ENCODE results near the gene SDC1.

SDC1 gene

GRCh38 chr2:20213651-20214565 is 11.0 kb downstream of the SDC1 start:
- no peak for DNase-seq

- DNase-seq = no peak
Observed at GRCh38 chr2:20212871-20213503, 11.9 kb downstream of the SDC1 start.

DNA sequence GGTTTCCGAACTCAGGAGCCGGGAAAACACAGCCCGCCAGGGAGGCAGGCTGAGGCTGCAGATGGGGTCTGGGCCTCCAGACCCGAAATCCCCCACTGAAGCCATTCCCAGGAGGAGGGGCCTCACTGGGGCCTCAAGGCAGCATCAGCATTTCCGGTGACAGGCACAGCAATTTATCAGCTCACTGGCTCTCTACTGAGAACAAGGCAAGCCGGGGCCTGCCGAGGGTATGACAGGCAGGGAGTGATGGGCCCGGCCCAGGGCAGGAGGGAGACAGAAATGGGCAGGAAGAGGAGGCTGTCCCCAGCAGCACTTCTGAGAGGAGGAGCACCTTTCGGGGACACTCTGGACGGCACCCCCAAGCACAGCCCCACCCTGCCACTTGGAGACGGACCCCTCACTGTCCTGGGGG is 12.5 kb downstream of the SDC1 start:
- DNase-seq = no peak

DNA sequence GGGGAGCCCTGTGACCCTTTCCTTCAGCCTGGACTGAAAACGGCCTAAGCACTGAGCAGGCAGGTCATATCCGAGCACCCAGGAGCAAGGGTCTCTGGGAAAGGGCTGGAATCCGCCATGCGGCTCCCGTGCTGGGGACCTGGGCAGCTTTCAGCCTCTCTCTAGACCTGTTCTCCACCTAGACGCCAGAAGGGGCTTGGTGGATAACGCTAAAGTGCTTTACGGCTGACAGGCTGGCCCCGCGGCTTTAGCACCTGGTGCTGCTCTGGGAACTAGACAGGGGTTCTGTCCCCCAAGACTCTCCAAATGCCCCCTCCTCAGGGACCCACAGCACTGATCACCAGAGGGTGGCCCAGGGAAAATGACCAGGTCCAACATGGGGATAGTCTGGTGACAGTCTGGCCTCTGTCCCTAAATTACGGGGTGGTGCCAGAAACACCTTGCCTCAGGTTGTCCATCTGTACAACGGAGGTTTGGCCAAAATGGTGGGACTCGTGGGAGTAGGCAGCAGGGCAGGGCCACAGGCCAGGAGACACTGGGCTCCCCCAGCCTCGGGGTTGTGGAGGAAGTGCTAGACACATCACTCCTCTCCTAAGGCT is 13.0 kb downstream of the SDC1 start:
- DNase-seq = no peak

DNA sequence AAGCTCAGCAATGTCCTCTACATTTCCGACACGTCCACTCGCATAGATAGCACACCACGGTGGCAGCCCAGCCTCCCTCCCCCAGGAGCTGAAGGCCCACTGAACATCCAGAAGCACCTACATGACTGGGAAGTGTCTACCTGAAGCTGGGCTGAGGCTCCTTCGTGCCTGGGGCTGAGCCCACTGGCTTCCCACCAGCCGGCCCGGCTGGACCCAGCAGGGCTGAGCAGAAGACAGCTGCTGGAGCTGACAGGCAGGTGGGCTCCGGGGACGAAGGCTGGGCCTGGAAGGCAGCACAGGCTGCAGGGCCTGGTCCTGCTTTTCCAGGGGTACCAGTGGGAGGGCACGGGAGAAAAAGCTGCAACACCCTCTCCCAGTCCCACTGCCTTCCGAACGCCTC is 13.5 kb downstream of the SDC1 start:
- no peak for DNase-seq

DNA sequence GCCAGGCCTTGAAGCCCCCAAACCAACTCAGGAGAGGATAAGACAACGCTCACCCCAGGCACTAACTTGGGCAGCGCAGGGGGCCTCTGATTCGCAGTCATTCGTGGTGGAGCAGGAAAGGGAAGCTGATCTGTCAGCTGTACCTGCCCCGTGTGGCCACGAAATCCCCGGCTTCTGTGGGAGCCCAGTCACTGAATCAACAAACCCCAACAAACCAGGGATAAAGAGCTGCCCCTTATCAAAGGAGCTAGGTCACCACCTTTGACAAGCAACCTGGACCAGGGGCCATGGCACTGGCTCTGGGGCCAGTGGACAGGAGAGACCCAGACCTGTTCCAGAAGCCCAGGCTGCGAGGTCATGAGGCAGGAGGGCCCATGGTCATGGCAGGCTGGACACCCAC is 14.5 kb downstream of the SDC1 start:
- no peak for DNase-seq

- no peak for DNase-seq
Observed at GRCh38 chr2:20209373-20210109, 15.4 kb downstream of the SDC1 start.

GRCh38 chr2:20208476-20208859 is 16.5 kb downstream of the SDC1 start:
- no peak for DNase-seq

GRCh38 chr2:20207051-20207450 is 17.9 kb downstream of the SDC1 start:
- DNase-seq = no peak

- no peak for DNase-seq
Observed at GRCh38 chr2:20205915-20206524, 18.9 kb downstream of the SDC1 start.

DNA sequence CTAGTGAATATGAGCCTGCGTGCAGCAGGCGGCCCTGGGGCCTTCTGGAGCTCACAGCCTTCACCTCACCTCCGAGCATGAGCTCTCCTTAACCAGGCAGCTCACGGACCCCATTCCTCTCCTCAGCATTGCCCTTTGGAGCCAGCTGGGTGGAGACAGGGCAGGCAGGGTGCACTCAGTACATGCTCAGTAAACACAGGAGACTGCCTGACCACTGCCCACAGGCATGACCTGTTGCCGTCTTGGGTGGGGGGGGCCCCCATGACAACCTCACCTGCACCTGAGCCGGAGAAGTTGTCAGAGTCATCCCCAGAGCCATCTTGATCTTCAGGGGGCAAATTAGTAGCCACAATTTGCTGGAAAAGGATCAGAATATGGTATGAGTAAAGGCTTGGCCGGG is 19.9 kb downstream of the SDC1 start:
- no peak for DNase-seq

DNA sequence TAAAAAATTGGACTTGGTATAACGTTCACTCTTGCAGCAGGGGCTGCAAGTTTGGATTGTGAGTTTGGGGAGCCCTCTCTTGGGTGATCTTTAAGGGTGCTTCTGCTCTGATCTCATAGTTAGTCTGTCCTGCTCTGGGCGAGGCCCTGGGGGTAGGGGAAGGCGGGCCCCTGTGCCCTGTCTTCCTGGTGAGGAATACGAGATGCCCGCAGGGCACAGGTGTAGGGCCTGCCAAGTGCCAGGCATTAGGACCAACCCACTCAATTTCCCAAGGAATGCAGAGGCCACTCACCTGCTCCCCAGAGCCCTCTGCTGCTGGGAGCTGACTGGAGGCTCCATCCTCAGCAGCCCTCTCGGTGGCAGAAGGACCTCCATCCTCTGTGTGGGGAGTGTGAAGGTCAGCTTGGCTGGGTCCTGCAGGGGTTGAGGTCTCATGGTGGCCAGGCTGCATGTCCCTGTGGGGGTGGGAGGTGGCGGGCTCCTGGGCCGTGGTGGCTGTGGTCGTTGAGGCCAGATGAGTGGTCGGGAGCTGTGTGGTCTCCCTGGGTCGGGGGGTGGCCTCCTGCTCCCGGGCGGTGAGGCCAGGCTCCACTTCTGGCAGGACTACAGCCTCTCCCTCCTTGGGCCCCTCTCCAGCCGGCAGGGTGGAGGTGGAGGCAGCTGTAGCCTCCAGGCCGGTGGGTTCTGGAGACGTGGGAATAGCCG is 21.3 kb downstream of the SDC1 start:
- no peak for DNase-seq

DNA sequence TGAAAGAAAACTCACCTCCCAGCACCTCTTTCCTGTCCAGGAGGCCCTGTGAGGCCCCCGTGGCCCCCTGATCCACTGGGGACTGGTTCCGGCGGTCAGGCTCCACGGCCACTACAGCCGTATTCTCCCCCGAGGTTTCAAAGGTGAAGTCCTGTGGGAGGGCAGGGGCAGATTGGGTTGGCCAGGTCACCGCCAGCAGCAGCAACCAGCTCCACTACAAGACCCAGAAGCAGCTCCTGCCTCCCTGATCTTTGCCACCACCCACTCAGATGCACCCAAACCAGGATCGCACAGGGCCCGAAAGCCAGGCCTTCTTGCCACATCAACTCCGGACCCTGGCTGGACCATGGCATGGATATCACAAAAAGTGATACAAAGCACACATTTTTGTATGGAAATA is 21.9 kb downstream of the SDC1 start:
- no peak for DNase-seq

DNA sequence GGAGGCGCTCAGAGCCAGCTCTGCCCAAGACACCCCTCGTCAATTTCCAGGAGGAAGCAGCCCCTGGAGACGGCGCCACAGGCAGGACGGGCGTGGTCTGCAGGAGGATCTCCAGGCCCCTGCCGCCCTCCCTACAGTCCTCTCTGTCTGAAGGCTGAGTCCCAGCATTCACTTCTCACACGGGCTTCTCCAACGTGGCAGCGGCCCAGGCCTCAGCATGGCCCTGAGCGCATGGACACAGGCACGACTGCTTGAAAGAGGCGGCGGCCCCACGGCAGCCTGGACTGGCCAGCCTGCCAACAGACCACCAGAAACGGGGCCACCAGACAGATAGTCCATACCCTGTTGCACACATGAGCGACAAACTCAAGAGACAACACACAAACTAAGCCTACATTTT is 23.3 kb downstream of the SDC1 start:
- no peak for DNase-seq

- DNase-seq = no peak
Observed at GRCh38 chr2:20200697-20201555, 24.0 kb downstream of the SDC1 start.

GRCh38 chr2:20199633-20200270 is 25.2 kb downstream of the SDC1 start:
- no peak for DNase-seq

DNA sequence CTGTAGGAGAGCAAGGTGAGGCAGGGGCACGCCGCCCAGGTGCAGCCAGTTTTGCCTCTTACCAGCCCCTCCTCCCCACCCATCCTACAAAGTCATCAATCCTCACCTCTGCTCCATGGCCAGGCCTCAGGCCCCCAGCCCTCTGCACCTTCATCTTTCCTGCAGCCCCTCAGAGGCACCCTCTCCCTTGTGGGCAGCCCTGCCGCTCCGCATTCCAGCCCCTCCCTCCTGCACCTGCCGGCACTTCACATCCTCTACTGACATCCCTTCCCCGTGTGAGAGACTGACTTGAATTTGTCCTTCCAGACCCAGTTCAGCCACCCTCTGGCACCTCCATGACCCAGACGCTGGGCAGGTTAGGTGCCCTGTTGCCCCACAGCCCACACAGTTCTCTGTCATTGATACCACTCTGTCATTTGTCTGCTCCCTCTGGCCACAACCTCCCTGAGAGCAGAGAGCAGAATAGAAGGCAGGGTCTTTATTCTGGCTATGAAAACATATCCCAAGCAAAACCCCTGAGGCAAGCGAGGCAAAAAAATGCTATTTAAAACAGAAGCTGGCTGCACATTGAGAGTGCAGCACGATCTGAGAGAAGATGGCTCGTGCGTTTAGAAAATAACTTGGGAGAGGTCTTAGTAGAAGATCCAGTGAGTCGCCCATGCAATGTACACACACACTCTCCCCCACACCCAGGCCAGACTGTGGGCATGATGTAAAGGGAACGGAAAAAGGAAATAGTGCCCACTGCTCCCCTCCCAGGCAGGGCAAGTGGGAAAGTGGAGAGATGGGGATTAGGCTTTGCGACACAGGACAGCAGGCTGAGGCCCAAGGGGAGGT is 25.9 kb downstream of the SDC1 start:
- DNase-seq = no peak

GRCh38 chr2:20198001-20198400 is 26.9 kb downstream of the SDC1 start:
- no peak for DNase-seq

GRCh38 chr2:20197192-20197591 is 27.7 kb downstream of the SDC1 start:
- DNase-seq = no peak

DNA sequence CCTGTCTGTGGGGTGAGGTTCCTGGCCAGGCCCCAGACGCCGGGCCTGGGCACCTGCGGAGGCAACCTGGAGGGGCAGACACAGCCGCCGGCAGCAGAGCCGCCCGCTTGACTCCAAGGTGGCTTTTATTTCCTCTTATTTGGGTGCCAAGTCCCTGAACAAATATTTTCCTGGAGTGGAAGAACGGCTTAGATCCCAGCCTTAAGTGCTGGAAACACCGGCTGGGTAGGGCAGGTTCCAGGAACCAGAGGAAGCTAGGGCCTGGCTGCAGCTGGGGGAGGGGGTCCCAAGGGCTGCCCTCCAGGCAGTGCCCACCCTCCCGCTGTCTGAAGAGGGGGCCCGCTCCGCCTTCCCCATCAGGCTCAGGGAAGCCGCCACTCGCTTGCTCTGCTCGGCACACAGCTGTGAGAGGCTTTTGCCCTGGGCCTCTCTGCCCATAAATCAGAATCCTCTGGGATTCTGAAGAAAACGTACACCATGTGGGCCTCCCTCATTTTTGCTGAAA is 28.2 kb downstream of the SDC1 start:
- no peak for DNase-seq
